HCT116 (cell line): ENCODE results near the gene TCOF1. TPM values are rescaled to one million over a fixed set of nuclear protein-coding genes. Genes with fewer than 3 reads are reported as not detected.

ENCODE experiments used
- ATAC-seq: fragments of 200-7000 bp; cut with Tn5 transposase; 2 replicates; pipeline ENCODE4 v1.9.1; 2020; ENCODE audit warnings: mild to moderate bottlenecking, moderate library complexity
- BruUV-seq: library from RNA; stranded (reverse); fragments of 400-500 nt; replicated peaks from 2 replicates; lab custom pipeline; 2021; lab: Mats Ljungman, UMichigan
- CTCF ChIA-PET: fragments of 300-600 bp; sonication (Branson Sonifier 250); formaldehyde crosslinking; loops from one replicate; lab custom pipeline; 2021; ENCODE audit warnings: antibody characterized with exemption; lab: Charles Lee
- POLR2A ChIA-PET: fragments of 300-600, 350-600 bp; sonication (Branson Sonifier 250); formaldehyde crosslinking; loops from one replicate; lab custom pipeline; 2021; ENCODE audit warnings: antibody characterized with exemption; lab: Charles Lee
- RAD21 ChIA-PET, 2 experiments: fragments of 300-600 bp; sonication (Branson Sonifier 250); formaldehyde crosslinking; loops; one replicate each; lab custom pipeline; 2023; ENCODE audit warnings: low total read pairs in 2 of 2; ENCODE audit not compliant: uncharacterized antibody in 2 of 2, unreplicated experiment in 2 of 2, low non-redundant PET in 1 of 2; lab: Charles Lee
- DNase-seq: peaks from one replicate; pipeline ENCODE4 v3.0.0-alpha.2; 2010; ENCODE audit warnings: low read depth, low spot score
- H2AFZ ChIP-seq: fragments of 200-600 bp; shearing (Covaris generic), sonication (generic); 2 replicates; pipeline ENCODE4 v1.6.1; 2017; ENCODE audit warnings: low read depth, mixed run types, mixed read lengths, antibody characterized with exemption, low read length; ENCODE audit not compliant: poor library complexity, severe bottlenecking
- H3K27ac ChIP-seq: 2 replicates; pipeline ENCODE4 v1.5.1; 2012; ENCODE audit warnings: low read depth, low read length
- H3K27me3 ChIP-seq: fragments of 200-600 bp; sonication (generic); 2 replicates; pipeline ENCODE4 v1.6.1; 2016; ENCODE audit warnings: mixed run types, low read length, mixed read lengths; ENCODE audit not compliant: insufficient read depth
- H3K36me3 ChIP-seq, 2 experiments: fragments of 200-500 bp in 1 of 2; fragments of 200-600 bp in 1 of 2; sonication (Bioruptor generic) in 1 of 2; sonication (generic) in 1 of 2; 2 replicates each; pipeline versions ENCODE4 v1.5.1 to v1.6.1; 2014 to 2016; ENCODE audit warnings: low read length in 2 of 2, inconsistent platforms in 1 of 2, mixed read lengths in 1 of 2, mixed run types in 1 of 2; ENCODE audit not compliant: insufficient read depth in 2 of 2, control insufficient read depth in 1 of 2
- H3K4me1 ChIP-seq, 2 experiments: fragments of 200-600 bp in 1 of 2; sonication (generic) in 1 of 2; 2 replicates each; pipeline versions ENCODE4 v1.5.1 to v1.6.1; 2012 to 2017; ENCODE audit warnings: low read length in 2 of 2, inconsistent platforms in 1 of 2, mild to moderate bottlenecking in 1 of 2, mixed read lengths in 1 of 2, mixed run types in 1 of 2, moderate library complexity in 1 of 2; ENCODE audit not compliant: insufficient read depth in 2 of 2, control insufficient read depth in 1 of 2
- H3K4me2 ChIP-seq: fragments of 200-600 bp; sonication (generic); 2 replicates; pipeline ENCODE4 v1.6.1; 2017; ENCODE audit warnings: mixed run types, low read length, mixed read lengths
- H3K4me3 ChIP-seq, 2 experiments: fragments of 200-600 bp in 1 of 2; sonication (generic) in 1 of 2; replicated peaks in 1 of 2; 2 replicates each; pipeline ENCODE4 v1.5.1; 2011 to 2016; ENCODE audit warnings: low read length in 2 of 2, control low read depth in 1 of 2, low read depth in 1 of 2, mild to moderate bottlenecking in 1 of 2, mixed read lengths in 1 of 2, mixed run types in 1 of 2
- H3K79me2 ChIP-seq: fragments of 200-600 bp; sonication (generic); 2 replicates; pipeline ENCODE4 v1.6.1; 2017; ENCODE audit warnings: mild to moderate bottlenecking, mixed run types, low read length, moderate library complexity, mixed read lengths; ENCODE audit not compliant: insufficient read depth
- H3K9ac ChIP-seq: fragments of 200-600 bp; sonication (generic); 2 replicates; pipeline ENCODE4 v1.6.1; 2016; ENCODE audit warnings: low read length, mixed read lengths
- H3K9me2 ChIP-seq: fragments of 200-600 bp; sonication (generic), shearing (Covaris generic); 2 replicates; pipeline ENCODE4 v1.6.1; 2017; ENCODE audit warnings: mixed run types, mild to moderate bottlenecking, moderate library complexity; ENCODE audit not compliant: insufficient read depth
- H3K9me3 ChIP-seq, 2 experiments: fragments of 200-500 bp in 1 of 2; fragments of 200-600 bp in 1 of 2; sonication (Bioruptor generic) in 1 of 2; sonication (generic) in 1 of 2; 2 replicates each; pipeline ENCODE4 v1.6.1; 2014 to 2017; ENCODE audit warnings: low read length in 2 of 2, mixed read lengths in 2 of 2, inconsistent platforms in 1 of 2, low read depth in 1 of 2, mild to moderate bottlenecking in 1 of 2, mixed run types in 1 of 2, moderate library complexity in 1 of 2; ENCODE audit not compliant: control insufficient read depth in 1 of 2, insufficient read depth in 1 of 2
- H4K20me1 ChIP-seq: fragments of 200-600 bp; sonication (generic), shearing (Covaris generic); 2 replicates; pipeline ENCODE4 v1.6.1; 2017; ENCODE audit warnings: mixed run types, mild to moderate bottlenecking, moderate library complexity; ENCODE audit not compliant: insufficient read depth
- CTCF ChIP-seq, 3 experiments: fragments of 200-600 bp in 1 of 3; sonication (generic) in 1 of 3; IDR thresholded peaks in 2 of 3; conservative IDR thresholded peaks in 1 of 3; 2 replicates each; pipeline ENCODE4 v1.5.1; 2012 to 2017; ENCODE audit warnings: low read depth in 2 of 3, low read length in 2 of 3, antibody characterized with exemption in 1 of 3, borderline replicate concordance in 1 of 3, control low read depth in 1 of 3, mild to moderate bottlenecking in 1 of 3, mixed read lengths in 1 of 3, mixed run types in 1 of 3, moderate library complexity in 1 of 3; ENCODE audit not compliant: insufficient read depth in 1 of 3
- EZH2 ChIP-seq: fragments of 200-600 bp; sonication (generic); IDR thresholded peaks from 2 replicates; pipeline ENCODE4 v1.6.1; 2017; ENCODE audit warnings: antibody characterized with exemption, mixed run types
- JUND ChIP-seq: IDR thresholded peaks from 2 replicates; pipeline ENCODE4 v1.6.1; 2012
- MAX ChIP-seq: IDR thresholded peaks from 2 replicates; pipeline ENCODE4 v1.6.1; 2012
- POLR2A ChIP-seq: IDR thresholded peaks from 2 replicates; pipeline ENCODE4 v1.7.0; 2011; ENCODE audit warnings: borderline replicate concordance; ENCODE audit not compliant: insufficient read depth, insufficient read length; ENCODE audit errors: extremely low read depth
- RAD21 ChIP-seq: IDR thresholded peaks from 2 replicates; pipeline ENCODE4 v1.6.1; 2012; ENCODE audit warnings: low read depth, mild to moderate bottlenecking
- REST ChIP-seq: IDR thresholded peaks from 2 replicates; pipeline ENCODE4 v1.6.1; 2012; ENCODE audit warnings: low read depth
- SIN3A ChIP-seq: IDR thresholded peaks from 2 replicates; pipeline ENCODE4 v1.6.1; 2012; ENCODE audit warnings: low read depth
- SP1 ChIP-seq: IDR thresholded peaks from 2 replicates; pipeline ENCODE4 v1.6.1; 2012; ENCODE audit warnings: low read depth
- SRF ChIP-seq: IDR thresholded peaks from 2 replicates; pipeline ENCODE4 v1.6.1; 2012; ENCODE audit warnings: low read depth
- ZBTB33 ChIP-seq: IDR thresholded peaks from 2 replicates; pipeline ENCODE4 v1.6.1; 2011; ENCODE audit warnings: mild to moderate bottlenecking, low read length, moderate library complexity; ENCODE audit not compliant: insufficient replicate concordance; ENCODE audit errors: extremely low read depth
- ZFX ChIP-seq: fragments of 450-650 bp; IDR thresholded peaks from 2 replicates; pipeline ENCODE4 v1.6.1; 2017
- intact Hi-C: fragments of 100-400 bp; cut with micrococcal nuclease; formaldehyde crosslinking; loops from 2 replicates; pipeline ENCODE4 v1.10.0; 2022
- total RNA-seq: library from RNA; stranded (reverse); gene quantifications from one replicate; pipeline ENCODE4 v1.2.1, GENCODE V29; 2021; ENCODE audit not compliant: unreplicated experiment

Gene TCOF1
- total RNA-seq, 1 experiment from 2014 or later, result 94.7 TPM

- TF ChIP-seq MAX (peak; percentile 85), SRF (no peak)
- TF ChIP-seq, all 23 proteins: peak for 1
- DNase-seq, result no peak
- ChIA-PET RAD21 (no interaction called here), CTCF (no interaction called here), POLR2A (no interaction called here)
- H3K4me3 ChIP-seq, result no peak overlapping the region
- peak overlapping the region; percentile 37 for H2AFZ ChIP-seq
- no peaks in the 10 kb centered on the region for H3K79me2 ChIP-seq
- no peaks in the 10 kb centered on the region for H3K9me3 ChIP-seq
- H3K4me2 ChIP-seq, result 0 out of 2 replicates have a peak overlapping the region, but pooled peaks have one; percentile 12
- H3K27me3 ChIP-seq, result no peaks in the 10 kb centered on the region
- H3K27ac ChIP-seq, result no peak overlapping the region
- H3K4me1 ChIP-seq, result peaks cover 16 to 59% of the 10 kb centered on the region in 2 experiments
- no peaks in the 10 kb centered on the region for H3K9me2 ChIP-seq
- BruUV-seq, result no TSS peak
- H3K9ac ChIP-seq, result 0 out of 2 replicates have a peak overlapping the region, but pooled peaks have one; percentile 9
- no peak for ATAC-seq
- no peaks in the 10 kb centered on the region for H4K20me1 ChIP-seq
- intact Hi-C loops, result no loop called here
- H3K36me3 ChIP-seq, result no peaks in the 10 kb centered on the region
Measured at GRCh38 chr5:150320044-150320613, 37.4 kb upstream of the TCOF1 start.

GRCh38 chr5:150321211-150321610, 36.3 kb upstream of the TCOF1 start:
- Histone ChIP-seq H3K27ac (no peak overlapping the region), H3K9me2 (no peaks in the 10 kb centered on the region), H3K36me3 (no peaks in the 10 kb centered on the region), H3K4me2 (no peak overlapping the region), H3K79me2 (no peaks in the 10 kb centered on the region), H3K9me3 (no peaks in the 10 kb centered on the region), H2AFZ (no peak overlapping the region), H3K9ac (no peak overlapping the region), H3K4me1 (peaks cover 16 to 59% of the 10 kb centered on the region in 2 experiments), H3K4me3 (no peak overlapping the region), H3K27me3 (no peaks in the 10 kb centered on the region), H4K20me1 (no peaks in the 10 kb centered on the region)
- ChIA-PET CTCF (no interaction called here), POLR2A (no interaction called here), RAD21 (no interaction called here)
- ATAC-seq (no peak), DNase-seq (no peak)
- intact Hi-C loops, result no loop called here
- BruUV-seq, result no TSS peak
- TF ChIP-seq SP1 (no peak), ZFX (no peak), REST (no peak), POLR2A (no peak), SIN3A (no peak), JUND (no peak), CTCF (IDR thresholded peaks at IDR 0.05 in 2 of 3, conservative IDR thresholded peaks at IDR 0.05 in 1 of 3; ENCODE audit: borderline replicate concordance in 1 of 3, insufficient read depth in 1 of 3, low read depth in 2 of 3, low read length in 2 of 3) (no peak), ZBTB33 (no peak), SRF (no peak), EZH2 (no peak), RAD21 (no peak)
